Fibroblast of peridontal ligament (primary cell): ENCODE measurements around the gene UBXN11.
A peak's percentile ranks its signal among the peaks of the same experiment; 100 is the strongest.
"Not testable (repeated sequence)": the region's sequence is repeated elsewhere in the genome, so short reads cannot be mapped to it uniquely, and the experiment has no call there.

Experiments used
- DNase-seq: peaks from one replicate; pipeline ENCODE4 v3.0.0-alpha.2; 2010; ENCODE audit errors: extremely low read depth

The UBXN11 gene

DNA sequence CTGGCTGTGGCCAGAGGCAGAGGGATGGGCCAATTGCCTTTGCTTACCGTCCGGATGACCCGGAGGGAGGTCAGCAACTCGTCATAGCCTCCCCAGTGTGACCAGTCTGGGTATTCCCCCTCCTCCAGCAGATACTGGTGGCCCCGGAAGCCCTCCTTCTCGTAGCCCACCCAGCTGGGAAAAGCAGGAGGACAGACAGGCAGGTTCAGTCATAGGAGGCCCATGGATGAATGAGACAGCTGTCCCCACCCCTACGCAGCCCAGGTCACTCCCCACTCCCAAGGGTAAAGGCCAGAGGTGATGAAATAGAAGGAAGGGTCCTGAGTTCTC is 30.7 kb upstream of the UBXN11 start:
- DNase-seq, result no peak

DNA sequence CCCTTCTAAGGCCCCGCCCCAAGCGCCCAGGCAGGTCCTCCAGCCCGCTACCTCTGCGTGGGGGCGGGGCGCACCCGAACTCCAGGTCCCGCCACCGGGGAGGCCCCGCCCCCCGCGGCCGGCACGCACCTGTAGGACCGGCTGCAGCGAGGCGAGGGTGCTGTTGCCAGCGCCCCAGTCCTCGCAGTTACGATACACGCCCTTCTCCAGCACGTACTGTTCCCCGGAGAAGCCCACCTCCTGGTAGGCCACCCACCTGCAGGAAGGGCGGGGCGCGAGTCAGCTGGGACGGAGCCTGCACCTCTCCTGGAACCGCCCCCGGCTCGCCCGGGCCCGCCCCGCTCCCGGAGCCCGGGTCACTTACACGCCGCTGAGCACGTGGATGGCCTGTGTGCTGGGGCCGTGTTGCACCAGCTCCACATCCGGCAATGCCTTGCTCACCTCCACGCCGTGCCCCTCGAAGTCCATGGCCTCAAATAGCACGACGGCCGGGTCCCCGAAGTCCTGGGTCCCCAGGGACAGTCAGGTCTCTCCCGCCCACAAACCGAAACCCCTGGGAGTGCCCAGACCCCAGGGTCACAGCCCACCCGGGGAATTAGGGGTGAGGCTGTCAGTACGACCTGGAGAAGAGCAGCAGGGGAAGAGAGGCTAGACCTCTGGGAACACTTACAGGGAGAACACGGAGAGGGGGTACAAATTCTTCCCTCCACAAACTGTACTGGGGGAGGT is 30.2 kb upstream of the UBXN11 start:
- no peak for DNase-seq

DNA sequence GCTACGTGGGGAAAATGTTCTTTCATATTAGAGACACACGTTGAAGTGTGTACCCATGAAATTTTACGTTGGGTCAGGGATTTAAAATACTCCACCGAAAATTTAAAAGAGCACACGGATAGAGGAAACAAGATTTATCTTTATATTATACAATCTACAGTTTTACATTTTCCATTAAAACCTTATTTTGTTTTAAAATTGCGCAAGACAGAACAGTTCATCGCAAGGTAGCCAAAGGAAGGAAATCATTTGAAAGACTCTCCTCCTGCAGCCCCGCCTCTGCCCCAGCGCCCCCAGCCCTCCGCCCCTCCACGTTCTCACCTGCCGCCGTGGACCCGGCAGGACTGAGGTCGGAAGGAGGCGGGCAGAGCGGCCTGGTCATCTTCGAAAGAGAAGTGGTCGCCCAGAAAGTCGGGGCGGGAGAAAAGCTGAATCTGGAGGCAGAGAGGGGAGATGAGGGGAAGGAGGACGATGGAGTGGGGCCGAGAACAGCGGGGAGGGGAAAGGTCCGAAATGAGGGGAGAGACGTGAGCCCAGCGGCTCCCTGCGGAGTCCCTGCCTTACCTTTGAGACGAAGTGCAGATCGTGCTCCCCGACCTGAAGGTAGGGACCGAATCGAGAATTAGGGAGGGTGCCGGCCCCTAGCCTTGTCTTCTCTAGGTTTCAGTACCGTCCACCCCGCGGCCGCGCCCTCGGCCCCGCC is 29.5 kb upstream of the UBXN11 start:
- no peak for DNase-seq

DNA sequence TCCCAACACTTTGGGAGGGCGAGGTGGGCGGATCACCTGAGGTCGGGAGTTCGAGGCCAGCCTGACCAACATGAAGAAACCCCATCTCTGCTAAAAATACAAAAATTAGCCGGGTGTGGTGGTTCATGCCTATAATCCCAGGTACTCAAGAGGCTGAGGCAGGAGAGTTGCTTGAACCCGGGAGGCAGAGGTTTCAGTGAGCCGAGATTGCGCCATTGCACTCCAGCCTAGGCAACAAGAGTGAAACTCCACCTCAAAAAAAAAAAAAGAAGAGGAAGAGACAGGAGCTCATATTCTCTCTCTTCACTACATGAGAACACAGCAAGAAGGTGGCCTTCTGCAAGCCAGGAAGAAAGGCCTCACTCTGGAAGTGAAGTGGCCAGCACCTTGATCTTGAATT is 26.9 kb upstream of the UBXN11 start:
- not testable (repeated sequence) for DNase-seq

DNA sequence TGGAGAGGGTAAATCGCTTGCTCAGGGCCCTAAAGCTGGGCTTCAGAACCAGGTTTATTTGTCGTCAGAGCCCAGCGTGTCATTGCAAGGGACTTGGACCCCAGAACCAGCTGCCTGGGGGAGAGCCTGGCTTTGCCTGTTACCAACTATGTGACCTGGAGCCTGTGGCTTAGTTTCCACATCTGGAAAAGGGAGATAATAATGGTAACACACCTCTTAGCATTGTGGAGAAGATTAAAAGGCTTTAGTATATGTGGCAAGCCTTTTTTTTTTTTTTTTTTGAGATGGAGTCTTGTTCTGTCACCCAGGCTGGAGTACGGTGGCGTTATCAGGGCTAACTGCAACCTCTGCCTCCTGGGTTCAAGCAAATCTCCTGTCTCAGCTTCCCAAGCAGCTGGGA is 23.8 kb upstream of the UBXN11 start:
- no peak for DNase-seq

DNA sequence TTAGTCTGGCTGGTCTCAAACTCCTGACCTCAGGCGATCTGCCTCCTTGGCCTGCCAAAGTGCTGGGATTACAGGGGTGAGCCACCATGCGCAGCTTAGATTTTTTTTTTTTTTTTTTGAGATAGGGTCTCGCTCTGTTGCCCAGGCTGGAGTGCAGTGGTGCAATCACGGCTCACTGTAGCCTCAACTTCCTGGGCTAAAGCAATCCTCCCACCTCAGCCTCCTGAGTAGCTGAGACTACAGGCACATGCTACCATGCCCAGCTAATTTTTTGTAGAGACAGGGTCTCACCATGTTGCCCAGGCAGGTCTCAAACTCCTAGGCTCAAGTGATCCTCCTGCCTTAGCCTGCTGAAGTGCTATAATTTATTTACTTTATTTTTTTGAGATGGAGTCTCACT is 22.9 kb upstream of the UBXN11 start:
- not testable (repeated sequence) for DNase-seq

DNA sequence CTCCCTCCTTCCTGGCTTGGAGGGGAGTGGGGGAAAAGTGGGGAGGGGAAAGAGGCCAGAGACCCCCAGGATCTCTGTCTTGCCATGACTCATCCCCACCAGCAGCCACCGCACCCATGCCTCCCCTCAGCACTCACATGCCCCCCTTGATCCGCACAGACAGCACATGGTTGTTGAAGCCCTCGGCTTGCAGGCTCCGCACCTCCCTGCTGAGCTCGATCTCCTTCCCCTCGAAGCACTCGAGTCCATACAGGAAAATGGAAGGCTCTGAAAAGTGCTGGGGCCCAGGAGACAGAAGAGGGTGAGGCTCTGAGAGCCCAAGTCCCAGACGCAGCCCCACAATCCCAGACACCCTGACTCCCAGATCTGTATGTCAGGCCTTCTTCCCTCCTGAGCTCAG is 22.2 kb upstream of the UBXN11 start:
- no peak for DNase-seq

DNA sequence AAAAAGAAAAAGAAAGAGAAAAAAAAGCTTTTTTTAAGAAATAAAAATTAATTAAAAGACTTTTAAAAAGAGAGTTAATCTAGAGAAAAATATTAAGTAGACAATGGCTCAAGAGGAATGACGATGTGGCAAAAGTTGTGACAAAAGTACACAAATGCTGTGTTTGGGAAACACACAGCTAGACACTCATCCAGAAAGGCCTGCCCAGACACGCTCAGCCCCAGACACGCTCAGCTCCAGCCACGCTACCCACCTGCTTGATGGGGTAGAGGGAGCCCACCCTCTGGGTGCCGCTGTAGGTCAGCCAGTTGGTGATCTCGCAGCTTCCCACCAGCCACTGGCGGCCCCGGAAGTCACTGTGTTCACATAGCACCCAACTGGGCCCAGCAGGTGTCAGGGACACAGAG is 21.5 kb upstream of the UBXN11 start:
- no peak for DNase-seq

DNA sequence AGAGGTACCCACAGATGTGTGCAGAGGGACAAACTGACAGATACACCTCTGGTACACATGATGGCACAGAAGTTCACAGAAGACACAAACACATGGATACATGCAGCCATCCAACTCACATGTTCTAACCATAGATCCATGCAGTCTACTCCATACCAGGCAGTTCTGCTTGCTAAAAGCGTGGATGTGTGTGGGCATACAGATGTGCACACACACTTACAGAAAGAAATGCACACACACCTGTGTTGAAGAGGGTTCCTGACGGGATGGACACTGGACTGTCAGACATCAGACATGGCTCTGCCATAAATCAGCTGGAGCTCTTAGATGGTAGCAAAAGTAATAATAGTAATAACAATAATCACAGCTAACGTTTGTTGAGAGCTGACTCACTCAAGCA is 18.1 kb upstream of the UBXN11 start:
- DNase-seq, result no peak

DNA sequence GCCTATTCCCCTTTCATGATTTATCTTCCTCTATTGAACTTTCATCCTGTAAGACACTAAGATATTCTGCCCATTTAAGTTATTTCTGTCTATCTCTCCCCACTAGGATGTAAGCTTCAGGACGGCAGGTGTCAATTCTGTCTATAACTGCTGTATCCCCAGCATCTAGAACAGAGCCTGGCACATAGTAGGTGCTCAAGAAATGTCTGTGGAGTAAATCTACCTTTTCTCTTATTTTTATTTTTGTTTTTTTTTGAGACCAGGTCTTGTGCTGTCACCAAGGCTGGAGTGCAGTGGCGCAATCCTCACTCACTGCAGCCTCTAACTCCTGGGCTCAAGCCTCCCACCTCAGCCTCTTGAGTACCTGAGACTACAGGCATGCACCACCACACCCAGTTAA is 16.9 kb upstream of the UBXN11 start:
- DNase-seq, result no peak

DNA sequence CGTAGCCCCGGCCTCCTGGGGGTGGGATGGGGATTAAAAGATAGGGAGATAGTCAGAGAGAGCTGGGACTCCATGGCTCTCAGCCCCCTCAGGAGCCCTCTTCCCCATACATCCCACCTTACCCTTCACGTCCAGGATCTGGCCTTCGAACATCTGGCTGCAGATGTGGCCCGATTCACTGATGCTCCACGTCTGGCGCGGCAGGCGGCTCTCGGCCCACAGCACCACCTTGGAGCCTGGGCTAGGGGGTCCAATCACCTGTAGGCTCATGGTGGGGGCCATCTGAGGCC is 15.6 kb upstream of the UBXN11 start:
- DNase-seq, result no peak

DNA sequence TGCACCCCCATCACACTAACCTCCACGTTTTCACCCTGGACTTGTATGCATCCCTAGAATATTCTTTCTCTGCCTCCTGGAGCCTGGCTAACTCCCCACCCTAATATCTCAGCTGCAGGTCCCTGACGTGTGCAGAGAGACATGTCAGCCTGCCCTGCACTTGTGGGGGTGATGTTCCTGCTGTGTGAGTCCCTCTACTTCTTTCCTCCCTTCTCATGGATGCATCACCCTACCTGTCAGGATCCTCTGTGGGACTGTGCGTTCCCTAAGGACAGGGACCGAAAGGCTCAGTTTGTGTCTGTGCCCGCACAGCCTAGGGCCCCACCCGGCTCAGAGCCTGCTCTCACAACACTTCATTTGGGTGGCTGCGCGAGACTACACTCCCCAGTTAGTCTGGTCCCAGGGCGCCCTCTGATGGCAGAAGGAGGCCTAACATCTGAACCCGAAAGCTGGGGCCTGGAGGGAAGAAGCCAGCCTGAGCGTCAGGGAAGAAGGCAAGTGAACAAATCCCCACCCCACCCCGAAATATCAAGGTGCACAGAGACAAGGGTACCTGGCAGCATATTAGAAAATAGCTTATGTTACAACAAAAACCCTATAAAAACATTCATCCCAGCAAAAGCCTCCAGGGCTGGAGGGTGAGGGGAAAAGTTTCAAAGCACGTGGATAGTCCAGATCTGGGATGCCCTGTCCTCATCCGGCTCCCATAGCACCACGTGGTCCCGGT is 15.0 kb upstream of the UBXN11 start:
- peak; percentile 87 for DNase-seq

DNA sequence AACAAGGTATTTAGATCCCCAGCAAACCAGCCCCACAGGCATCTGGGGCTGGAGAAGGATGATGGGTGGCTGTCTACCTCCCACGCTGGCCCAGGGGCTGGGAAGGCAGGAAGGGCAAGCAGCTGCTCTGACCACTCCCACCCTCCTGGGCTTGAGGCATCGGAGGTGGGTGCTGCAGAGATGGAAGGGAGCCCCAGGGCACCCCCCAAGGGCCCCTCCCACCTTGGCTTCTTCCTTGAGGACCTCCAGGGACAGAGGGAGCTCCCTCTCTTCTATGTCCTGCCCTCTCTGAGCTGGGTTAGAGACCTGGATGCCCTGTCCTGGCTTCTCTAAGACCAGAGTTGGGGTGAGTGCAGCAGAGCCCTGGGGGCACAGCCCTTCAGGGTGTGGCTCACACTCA is 14.5 kb upstream of the UBXN11 start:
- no peak for DNase-seq

DNA sequence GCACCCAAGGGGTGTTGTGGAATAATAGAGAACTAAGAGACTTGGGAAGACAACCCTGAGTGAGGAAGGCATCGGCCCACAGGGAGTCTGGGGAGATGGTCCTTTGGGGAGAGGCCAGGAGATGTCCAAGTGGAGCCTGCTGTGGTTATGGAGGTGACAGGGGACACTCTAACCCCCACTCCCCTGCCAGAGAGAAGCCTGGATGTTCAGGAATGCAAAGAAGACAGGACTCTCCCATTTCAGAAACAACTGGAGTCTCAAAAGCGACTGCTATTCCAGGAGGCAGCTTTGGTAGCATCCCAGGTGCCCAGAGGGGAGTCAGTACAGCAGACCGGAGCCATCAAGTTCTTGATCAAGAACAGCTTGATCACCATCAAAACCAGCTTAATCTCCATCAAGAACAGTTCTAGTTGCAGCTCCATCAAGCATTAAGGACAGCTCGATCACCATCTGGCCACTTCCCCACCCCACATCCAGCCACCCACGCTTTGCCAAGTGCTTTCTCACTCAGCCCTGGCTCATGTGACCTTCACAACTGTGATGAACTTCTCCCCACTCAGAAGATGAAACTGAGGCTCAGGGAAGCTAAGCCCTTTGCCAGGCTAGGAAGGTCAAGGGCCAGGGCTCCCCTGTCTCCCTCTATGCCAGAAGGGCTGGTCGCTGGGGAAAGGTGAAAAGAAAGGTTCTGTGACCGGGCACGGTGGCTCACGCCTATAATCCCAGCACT is 12.1 kb upstream of the UBXN11 start:
- DNase-seq, result no peak

DNA sequence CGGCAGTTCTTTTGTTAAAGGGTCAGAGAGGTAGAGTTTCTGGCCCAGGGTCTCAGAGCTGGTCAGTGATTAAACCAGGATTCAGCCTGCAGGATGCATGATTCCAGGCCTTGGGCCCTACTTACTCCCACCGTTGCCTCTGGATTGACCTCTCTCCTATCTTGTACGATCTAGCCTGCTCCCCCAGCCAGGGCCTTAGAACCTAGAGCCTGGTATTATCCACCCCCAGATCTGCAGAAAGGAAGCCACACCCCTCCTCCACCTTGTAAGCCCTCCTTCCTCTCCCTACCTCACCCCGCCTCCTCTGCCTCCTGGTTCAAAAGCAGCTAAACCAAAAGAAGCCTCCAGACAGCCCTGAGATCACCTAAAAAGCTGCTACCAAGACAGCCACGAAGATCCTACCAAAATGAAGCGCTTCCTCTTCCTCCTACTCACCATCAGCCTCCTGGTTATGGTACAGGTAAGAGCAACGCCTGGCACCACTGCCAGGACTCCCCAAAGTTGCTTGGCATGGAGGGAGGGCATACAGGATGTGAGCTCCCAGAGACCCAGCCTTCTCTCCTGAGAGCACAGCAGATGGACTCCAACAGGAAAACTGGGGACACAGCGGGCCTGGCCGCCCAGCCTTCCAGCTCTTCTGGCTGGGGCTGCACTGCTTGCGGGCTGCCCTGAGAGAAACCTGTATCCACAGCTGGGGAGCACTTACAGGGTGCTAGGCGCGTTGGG is 11.3 kb upstream of the UBXN11 start, which contains the start of gene CD52:
Gene CD52 (plus strand): TSS at position 347 of the 726 bp plus-strand sequence. CDS start 60 bp downstream, at position 407.
- DNase-seq, result no peak

DNA sequence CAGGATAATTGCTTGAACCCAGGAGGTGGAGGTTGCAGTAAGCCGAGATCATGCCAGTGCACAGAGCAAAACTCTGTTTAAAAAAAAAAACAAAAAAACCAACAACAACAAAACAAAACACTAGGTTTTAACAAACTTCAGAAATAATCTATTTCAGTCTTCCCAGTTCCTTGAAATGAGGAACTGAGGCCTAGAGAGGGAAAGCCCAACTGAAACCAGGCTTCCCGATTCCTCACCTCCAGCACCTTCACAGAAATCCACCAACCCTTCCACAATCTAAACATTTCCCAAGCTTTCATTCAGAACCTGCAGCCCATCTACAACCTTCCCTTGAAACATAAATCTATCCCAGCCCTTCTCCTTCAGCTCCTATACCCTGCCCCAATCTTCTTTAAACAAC is 10.7 kb upstream of the UBXN11 start:
- no peak for DNase-seq

DNA sequence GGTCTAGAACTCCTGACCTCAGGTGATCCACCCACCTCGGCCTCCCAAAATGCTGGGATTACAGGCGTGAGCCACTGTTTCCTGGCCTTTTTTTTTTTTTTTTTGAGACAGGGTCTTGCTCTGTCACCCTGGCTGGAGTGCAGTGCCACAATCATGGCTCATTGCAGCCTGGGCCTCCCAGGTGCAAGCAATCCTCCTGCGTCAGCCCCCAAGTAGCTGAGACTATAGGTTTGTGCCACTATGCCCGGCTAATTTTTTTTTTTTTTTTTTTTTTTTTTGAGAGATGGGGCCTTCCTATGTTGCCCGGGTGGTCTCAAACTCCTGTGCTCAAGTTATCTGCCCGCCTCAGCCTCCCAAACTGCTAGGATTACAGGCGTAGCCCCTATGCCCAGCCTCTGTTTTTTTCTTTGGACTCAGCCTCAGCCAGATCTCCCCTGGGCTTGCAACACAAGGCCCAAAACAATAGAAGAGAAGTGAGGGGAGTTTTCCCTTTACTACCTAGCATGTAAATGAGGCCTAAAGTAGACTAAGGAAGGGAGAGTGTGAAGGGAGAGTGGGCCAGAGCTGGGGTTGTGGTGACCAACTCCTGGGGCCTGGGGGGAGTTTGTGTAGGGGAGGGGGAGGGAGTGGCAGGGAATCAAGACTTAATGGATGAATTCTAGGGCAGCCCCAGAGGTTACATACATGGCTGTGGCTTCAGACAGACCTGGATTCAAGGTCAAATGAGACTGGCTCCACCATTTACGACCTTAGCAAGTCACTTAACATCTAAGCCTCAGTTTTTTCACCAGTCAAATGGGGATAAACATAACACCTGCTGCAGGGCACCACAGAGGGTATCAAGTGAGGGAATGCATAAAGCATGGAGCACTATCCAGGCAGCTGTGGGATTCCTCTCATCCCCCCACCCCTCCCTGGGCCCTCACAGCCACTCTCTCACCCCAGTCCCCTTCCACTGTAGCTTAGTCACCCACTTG is 9.7 kb upstream of the UBXN11 start:
- no peak for DNase-seq

DNA sequence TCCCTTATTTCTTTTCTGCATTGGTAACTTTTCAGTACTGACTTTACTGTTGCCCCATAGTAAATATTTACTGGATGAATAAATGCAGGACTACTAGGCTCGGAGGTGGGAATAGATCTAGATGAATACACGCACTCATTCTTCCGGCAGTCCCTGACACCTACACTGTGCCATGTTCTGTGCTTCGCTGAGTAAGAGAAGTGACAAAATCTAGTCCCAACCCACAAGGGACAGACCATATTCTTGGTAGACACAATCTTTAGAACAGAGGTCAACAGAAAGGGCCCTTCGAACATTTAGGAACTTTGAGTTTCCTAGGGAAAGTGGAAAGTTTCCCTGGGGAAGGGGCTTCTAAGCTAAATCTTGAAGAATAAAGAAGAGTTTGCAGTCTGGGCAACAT is 8.1 kb upstream of the UBXN11 start:
- no peak for DNase-seq

DNA sequence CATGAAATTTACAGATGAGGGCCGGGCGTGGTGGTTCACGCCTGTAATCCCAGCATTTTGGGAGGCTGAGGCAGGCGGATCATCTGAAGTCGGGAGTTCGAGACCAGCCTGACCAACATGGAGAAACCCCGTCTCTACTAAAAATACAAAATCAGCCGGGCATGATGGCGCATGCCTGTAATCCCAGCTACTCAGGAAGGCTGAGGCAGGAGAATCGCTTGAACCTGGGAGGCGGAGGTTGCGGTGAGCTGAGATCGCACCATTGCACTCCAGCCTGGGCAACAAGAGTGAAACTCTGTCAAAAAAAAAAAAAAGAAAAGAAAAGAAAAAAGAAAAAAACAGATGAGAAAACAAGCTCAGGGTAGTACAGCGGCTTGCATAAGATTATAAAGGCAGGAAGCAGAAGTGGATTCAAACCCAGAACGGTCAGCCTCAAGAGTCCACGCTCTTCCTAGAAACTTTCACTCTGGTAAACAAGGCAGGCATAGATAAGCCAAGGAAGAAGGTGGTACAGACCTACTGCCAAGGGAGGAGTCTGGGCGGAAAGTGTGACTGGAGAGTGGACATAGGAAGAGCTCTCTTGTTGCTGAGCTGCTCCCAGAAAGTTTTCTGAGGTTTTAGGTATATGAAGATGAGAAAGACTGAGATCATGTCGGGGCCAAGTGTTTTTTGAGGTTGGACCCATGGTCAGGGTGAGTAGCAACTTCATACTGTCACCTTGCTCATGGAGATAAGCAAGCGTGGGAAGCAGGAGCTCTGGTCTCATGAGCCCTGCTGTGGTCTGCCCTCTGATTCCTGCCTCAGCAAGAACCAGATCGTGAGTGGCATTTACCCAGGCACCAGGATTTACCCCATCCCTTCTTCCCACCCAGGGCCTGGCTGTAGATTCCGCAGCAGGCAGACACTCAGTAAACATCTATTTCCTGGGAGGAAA is 1.8 kb upstream of the UBXN11 start:
- not testable (repeated sequence) for DNase-seq
